AG04450 (cell line): Measurements from ENCODE around the gene AJM1. TPM values are rescaled to one million over a fixed set of nuclear protein-coding genes. Genes with fewer than 3 reads are reported as not detected.

Experiments
- CTCF ChIA-PET: fragments of 300-600, 350-600 bp; formaldehyde crosslinking; extraction: SDS; loops from one replicate; lab custom pipeline; 2022; ENCODE audit warnings: antibody characterized with exemption, inconsistent platforms; lab: Charles Lee
- POLR2A ChIA-PET: fragments of 350-600 bp; formaldehyde crosslinking; extraction: SDS; loops from one replicate; lab custom pipeline; 2021; ENCODE audit warnings: antibody characterized with exemption, inconsistent platforms; lab: Yijun Ruan, JAX
- DNase-seq: peaks from one replicate; pipeline ENCODE4 v3.0.0-alpha.2; 2011; ENCODE audit warnings: low read depth, low spot score
- H3K27ac ChIP-seq: one replicate; pipeline ENCODE4 v1.5.1; 2012; ENCODE audit warnings: low read depth, low read length, control low read depth
- H3K27me3 ChIP-seq: one replicate; pipeline ENCODE4 v1.6.0; 2012; ENCODE audit warnings: low read length; ENCODE audit not compliant: control insufficient read depth, insufficient read depth
- H3K4me3 ChIP-seq: 2 replicates; pipeline ENCODE4 v1.5.1; 2011; ENCODE audit warnings: mild to moderate bottlenecking, low read depth, low read length, control low read depth
- H3K9me3 ChIP-seq: 2 replicates; pipeline ENCODE4 v1.5.1; 2012; ENCODE audit warnings: low read length; ENCODE audit not compliant: control insufficient read depth, insufficient read depth
- CTCF ChIP-seq: IDR thresholded peaks from 2 replicates; pipeline ENCODE4 v1.5.1; 2011; ENCODE audit warnings: low read depth, low read length, control low read depth, inconsistent platforms
- polyA plus RNA-seq: library from polyadenylated mRNA; depleted of rRNA; stranded (reverse); fragments of >200 nt; gene quantifications from 2 replicates; pipeline ENCODE4 v1.2.3, GENCODE V29; 2011

Gene AJM1
- polyA plus RNA-seq, 1 experiment = 0.26 TPM

- ChIA-PET CTCF (no interaction called here), POLR2A (interaction anchor here (0.5 to 0.9 kb wide), 2 partner anchors 13 to 38 kb away, joined by 3 to 4 read pairs; no protein-coding TSS in a partner anchor)
- peak; percentile 98 for DNase-seq
- Histone ChIP-seq H3K27ac (peak within 1 kb of the TSS; percentile 90), H3K27me3 (peaks cover 16% of the 10 kb centered on the region), H3K4me3 (peak within 1 kb of the TSS; percentile 85), H3K9me3 (peaks cover 9% of the 10 kb centered on the region)
- no peak for TF ChIP-seq CTCF
These were observed 7.0 kb downstream of the AJM1 start, which contains the start of gene PHPT1 for GRCh38 chr9:136849038-136849959. Gene PHPT1 (plus strand): TSS chr9:136849409. CDS start chr9:136849431, 22 bp downstream.

- POLR2A ChIA-PET = no interaction called here
- no peak for TF ChIP-seq CTCF
- Histone ChIP-seq H3K27me3 (peaks cover 13% of the 10 kb centered on the region), H3K9me3 (peaks cover 6% of the 10 kb centered on the region), H3K27ac (peak overlapping the region; percentile 47), H3K4me3 (peak overlapping the region; percentile 85)
- no peak for DNase-seq
- CTCF ChIA-PET = no interaction called here
These were observed 7.9 kb downstream of the AJM1 start for GRCh38 chr9:136849960-136850865.

GRCh38 chr9:136850866-136851775, 8.8 kb downstream of the AJM1 start:
- no peak for DNase-seq
- no peak overlapping the region for H3K4me3 ChIP-seq
- POLR2A ChIA-PET = interaction anchor here (1.2 kb wide), 1 partner anchor 9 kb away, joined by 4 read pairs; the partner anchor contains the start of gene AJM1

More at GRCh38 chr9:136850866-136851775, 8.8 kb downstream of the AJM1 start:
- Histone ChIP-seq H3K27me3 (peaks cover 7% of the 10 kb centered on the region), H3K27ac (no peak overlapping the region), H3K9me3 (peaks cover 3% of the 10 kb centered on the region; the same call in 1 of the 2 replicates)
- CTCF ChIA-PET = no interaction called here
- TF ChIP-seq CTCF = no peak
